IPS-18a (cell line): Measurements from ENCODE around the gene ULBP2.
"Not testable (repeated sequence)": the region's sequence is repeated elsewhere in the genome, so short reads cannot be mapped to it uniquely, and the experiment has no call there.

Experiments
- H3K27ac ChIP-seq: one replicate; pipeline ENCODE4 v1.5.1; 2013; ENCODE audit warnings: low read length
- H3K27me3 ChIP-seq: one replicate; pipeline ENCODE4 v1.6.1; 2013; ENCODE audit warnings: mild to moderate bottlenecking, low read length; ENCODE audit not compliant: control insufficient read depth, insufficient read depth
- H3K36me3 ChIP-seq: one replicate; pipeline ENCODE4 v1.6.1; 2013; ENCODE audit warnings: low read depth, low read length; ENCODE audit not compliant: control insufficient read depth
- H3K4me1 ChIP-seq: one replicate; pipeline ENCODE4 v1.6.1; 2013; ENCODE audit warnings: low read depth, low read length; ENCODE audit not compliant: control insufficient read depth
- H3K4me3 ChIP-seq: one replicate; pipeline ENCODE4 v1.5.1; 2013; ENCODE audit warnings: low read length
- H3K9ac ChIP-seq: one replicate; pipeline ENCODE4 v1.6.1; 2013; ENCODE audit warnings: mild to moderate bottlenecking, low read length, moderate library complexity
- H3K9me3 ChIP-seq: one replicate; pipeline ENCODE4 v1.6.1; 2013; ENCODE audit warnings: low read depth, low read length; ENCODE audit not compliant: control insufficient read depth

ULBP2 gene

DNA sequence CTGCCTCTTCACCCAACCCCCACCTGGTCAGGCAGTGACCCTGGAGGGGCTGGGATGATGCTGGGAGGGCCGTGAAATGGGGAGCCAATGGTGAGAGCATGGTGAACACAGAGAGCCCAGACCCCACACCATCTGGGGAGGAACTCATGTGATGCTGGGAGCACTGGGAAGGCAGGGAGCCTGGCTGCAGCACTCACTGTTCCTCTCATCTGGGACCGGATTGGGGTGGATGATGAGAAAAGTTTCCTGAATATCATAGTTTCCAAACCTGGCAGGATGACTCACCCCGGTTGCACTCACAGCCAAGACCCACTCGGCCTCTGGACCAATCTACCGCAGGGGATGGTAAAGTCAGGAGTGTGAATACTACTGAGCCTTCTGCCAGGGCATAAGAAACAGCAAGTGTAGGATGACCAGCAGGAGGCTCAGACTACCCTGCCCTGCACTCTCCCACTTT, 43.7 kb downstream of the ULBP2 start:
- H3K27me3 ChIP-seq: peaks cover 99% of the 10 kb centered on the region
- H3K4me1 ChIP-seq: no peaks in the 10 kb centered on the region
- no peak overlapping the region for H3K27ac ChIP-seq
- H3K4me3 ChIP-seq: no peak overlapping the region
- H3K36me3 ChIP-seq: no peaks in the 10 kb centered on the region
- no peak overlapping the region for H3K9ac ChIP-seq
- H3K9me3 ChIP-seq: no peaks in the 10 kb centered on the region

GRCh38 chr6:149987602-149988107, 45.8 kb downstream of the ULBP2 start:
- H3K27me3 ChIP-seq: peaks cover 100% of the 10 kb centered on the region
- no peaks in the 10 kb centered on the region for H3K4me1 ChIP-seq

DNA sequence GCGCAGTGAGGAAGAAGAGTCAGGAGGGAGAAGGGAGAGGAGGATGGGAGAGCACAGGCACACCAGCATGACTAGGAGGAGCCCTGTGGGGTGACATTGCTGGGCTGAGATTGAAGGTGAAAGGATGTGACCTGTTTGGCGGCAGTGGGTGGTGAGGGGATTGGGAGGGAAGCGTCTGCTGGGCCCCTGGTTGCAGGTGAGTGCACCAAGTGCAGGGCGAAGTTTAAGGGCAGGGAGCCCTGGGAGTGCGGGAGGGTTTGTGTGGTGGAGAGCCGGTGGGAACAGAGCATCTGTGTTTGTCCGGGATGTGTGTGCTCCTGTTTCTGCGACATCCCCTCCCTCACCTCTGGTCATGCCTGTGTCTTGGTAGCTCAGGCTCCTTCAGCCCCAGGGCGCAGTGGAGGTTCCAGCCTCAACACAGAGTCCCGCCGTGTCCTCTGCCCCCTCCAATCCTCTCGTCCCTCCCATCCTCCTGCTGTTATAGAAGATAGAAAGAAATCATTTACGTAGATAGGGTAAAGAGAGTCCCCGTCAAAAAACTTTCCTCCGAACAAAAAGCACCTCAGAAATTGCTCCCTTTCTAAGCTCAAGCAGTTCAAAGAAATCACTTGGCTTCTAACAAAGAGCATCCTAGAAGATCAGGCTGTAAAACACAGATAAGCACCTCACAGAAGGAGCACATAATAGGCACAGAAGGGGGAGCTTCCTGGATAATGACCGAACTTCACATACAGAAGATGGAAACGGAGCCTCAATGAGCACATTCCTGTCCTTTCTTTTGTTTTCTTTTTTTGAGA, 46.9 kb downstream of the ULBP2 start:
- Histone ChIP-seq H3K4me1 (no peaks in the 10 kb centered on the region), H3K36me3 (no peaks in the 10 kb centered on the region), H3K27me3 (peaks cover 100% of the 10 kb centered on the region), H3K27ac (no peak overlapping the region), H3K9me3 (no peaks in the 10 kb centered on the region), H3K4me3 (no peak overlapping the region), H3K9ac (no peak overlapping the region)

More at GRCh38 chr6:149987602-149988107, 45.8 kb downstream of the ULBP2 start:
- Histone ChIP-seq H3K9ac (no peak overlapping the region), H3K36me3 (no peaks in the 10 kb centered on the region), H3K4me3 (no peak overlapping the region), H3K9me3 (no peaks in the 10 kb centered on the region), H3K27ac (no peak overlapping the region)

DNA sequence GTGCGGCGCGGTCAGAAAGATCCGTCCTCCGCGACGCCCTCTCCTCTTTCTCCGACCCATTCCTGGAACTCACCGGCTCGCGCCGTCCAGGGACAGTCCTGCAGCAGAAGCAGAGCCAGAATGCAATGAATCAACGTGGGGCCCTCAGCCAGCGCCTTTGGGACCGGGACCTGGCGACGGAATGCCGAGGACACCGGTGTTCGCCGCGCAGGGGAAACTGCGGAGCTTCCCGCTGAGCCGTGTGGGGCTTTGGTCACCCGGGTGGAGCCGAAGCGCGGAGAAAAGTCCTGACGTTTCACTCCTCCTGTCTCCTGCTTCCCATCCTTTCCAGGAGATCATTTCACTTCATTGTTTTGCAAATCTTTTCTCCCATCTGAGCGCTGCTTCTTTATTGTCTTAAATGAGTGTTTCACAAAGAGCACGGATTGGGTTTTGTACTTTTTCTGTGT, 48.4 kb downstream of the ULBP2 start:
- no peak overlapping the region for H3K27ac ChIP-seq
- peak overlapping the region; percentile 34 for H3K4me3 ChIP-seq
- H3K4me1 ChIP-seq: no peaks in the 10 kb centered on the region
- H3K36me3 ChIP-seq: no peaks in the 10 kb centered on the region
- H3K27me3 ChIP-seq: peaks cover 100% of the 10 kb centered on the region
- no peaks in the 10 kb centered on the region for H3K9me3 ChIP-seq
- no peak overlapping the region for H3K9ac ChIP-seq

DNA sequence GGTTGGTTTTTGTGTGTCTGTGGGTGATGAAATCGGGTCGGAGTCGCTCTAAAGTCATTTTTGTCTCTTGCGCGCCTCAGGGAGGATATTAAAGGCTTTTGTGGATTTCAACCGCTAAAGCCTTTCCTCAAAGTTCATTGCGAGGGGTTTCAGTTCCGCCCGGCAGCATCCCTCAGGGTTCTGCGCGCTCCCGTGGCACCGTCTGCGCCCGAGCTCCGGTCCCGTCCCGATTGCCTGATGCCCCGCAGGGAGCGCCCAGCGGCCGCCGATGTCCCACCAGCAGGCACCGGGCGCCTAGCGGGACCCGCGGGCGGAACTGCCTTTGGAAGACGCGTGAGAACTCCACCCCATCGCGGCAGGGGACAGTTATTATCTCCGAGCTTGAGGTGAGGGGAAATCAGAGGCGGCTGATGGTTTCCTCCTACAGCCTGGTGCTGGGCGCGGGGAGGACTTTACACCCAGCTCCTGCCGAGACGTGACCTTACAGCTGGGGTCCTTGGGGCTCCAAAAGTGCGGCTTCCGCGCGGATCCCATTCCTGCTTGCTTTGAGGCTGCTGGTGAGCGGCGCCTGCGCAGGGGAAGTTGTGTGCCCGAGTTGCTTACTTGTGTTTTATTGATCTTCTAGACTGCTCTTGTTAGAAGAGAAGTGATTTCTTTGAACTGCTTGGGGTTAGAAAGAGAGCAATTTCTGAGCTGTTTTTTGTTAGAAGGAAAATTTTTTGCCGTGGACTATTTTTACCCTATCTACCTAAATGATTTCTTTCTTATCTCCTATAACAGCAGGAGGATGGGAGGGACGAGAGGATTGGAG, 49.1 kb downstream of the ULBP2 start:
- Histone ChIP-seq H3K9me3 (no peaks in the 10 kb centered on the region), H3K27ac (no peak overlapping the region), H3K27me3 (peaks cover 100% of the 10 kb centered on the region), H3K4me1 (no peaks in the 10 kb centered on the region), H3K36me3 (no peaks in the 10 kb centered on the region), H3K9ac (no peak overlapping the region), H3K4me3 (peak overlapping the region; percentile 34)

DNA sequence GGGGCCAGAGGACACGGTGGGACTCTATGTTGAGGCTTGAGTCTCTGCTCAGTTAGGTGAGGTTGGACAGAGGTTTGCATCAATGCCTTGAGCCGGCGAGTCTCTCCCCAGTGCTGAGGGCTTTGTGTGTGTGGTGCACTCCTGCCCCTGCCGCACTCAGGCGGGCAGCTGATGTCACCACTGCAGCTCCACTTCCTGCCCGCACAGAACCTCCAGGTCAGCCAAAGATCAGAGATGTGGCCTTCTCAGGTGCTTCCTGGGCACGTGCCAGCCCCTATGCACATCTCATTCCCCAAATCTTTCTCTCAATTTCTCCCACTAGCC, 49.6 kb downstream of the ULBP2 start:
- not testable (repeated sequence) for H3K9ac ChIP-seq, H3K9me3 ChIP-seq, H3K27ac ChIP-seq, H3K4me1 ChIP-seq, H3K36me3 ChIP-seq, H3K4me3 ChIP-seq
- H3K27me3 ChIP-seq: peaks cover 100% of the 10 kb centered on the region

- Histone ChIP-seq H3K27ac (no peak overlapping the region), H3K36me3 (no peaks in the 10 kb centered on the region), H3K9ac (no peak overlapping the region), H3K4me1 (no peaks in the 10 kb centered on the region), H3K4me3 (no peak overlapping the region), H3K27me3 (peaks cover 100% of the 10 kb centered on the region), H3K9me3 (no peaks in the 10 kb centered on the region)
These were observed 50.0 kb downstream of the ULBP2 start for GRCh38 chr6:149991838-149992237.

DNA sequence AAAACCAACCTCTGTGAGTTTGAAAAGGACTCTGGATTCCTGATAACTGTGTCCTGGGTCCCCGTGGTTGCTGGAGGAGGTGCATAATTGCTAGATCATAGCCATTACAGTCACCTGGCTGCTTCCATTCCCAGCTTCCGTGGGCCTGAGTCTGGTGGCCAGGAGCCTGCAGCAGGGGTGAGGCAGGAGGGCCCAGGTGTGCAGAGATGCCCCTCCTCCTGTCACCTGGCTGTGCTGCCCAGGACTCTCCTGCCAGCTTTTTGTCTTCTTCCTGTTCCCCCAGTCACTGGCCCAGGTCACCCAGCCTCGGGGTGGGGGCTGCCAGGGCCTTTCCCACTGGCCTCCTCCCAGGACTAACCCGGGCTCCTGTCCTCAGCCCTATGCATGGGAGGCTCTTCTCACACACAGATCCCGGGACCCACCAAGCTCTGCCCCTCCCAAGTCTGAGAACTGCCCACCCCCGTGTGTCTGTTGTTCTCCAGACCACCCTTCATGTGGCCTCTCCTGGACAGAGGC, 53.5 kb downstream of the ULBP2 start:
- no peaks in the 10 kb centered on the region for H3K36me3 ChIP-seq
- no peak overlapping the region for H3K27ac ChIP-seq
- peaks cover 74% of the 10 kb centered on the region for H3K27me3 ChIP-seq
- H3K4me3 ChIP-seq: no peak overlapping the region
- no peak overlapping the region for H3K9ac ChIP-seq
- H3K4me1 ChIP-seq: no peaks in the 10 kb centered on the region
- no peaks in the 10 kb centered on the region for H3K9me3 ChIP-seq

- Histone ChIP-seq H3K36me3 (no peaks in the 10 kb centered on the region), H3K9ac (no peak overlapping the region), H3K4me1 (no peaks in the 10 kb centered on the region), H3K4me3 (no peak overlapping the region), H3K27me3 (peaks cover 72% of the 10 kb centered on the region), H3K27ac (no peak overlapping the region), H3K9me3 (no peaks in the 10 kb centered on the region)
These were observed 54.2 kb downstream of the ULBP2 start for GRCh38 chr6:149995971-149996370.
